Hepatocyte (in vitro differentiated cells): ENCODE data around the gene LMF1. TPM values are rescaled to one million over a fixed set of nuclear protein-coding genes. Genes with fewer than 3 reads are reported as not detected.
A peak's percentile ranks its signal among the peaks of the same experiment; 100 is the strongest.

Experiments used
- DNase-seq: peaks from one replicate; pipeline ENCODE4 v3.0.0-alpha.2; 2016; ENCODE audit warnings: low spot score
- H2AFZ ChIP-seq: fragments of 200-600 bp; sonication (generic); 2 replicates; pipeline ENCODE4 v1.6.0; 2016; ENCODE audit warnings: antibody characterized with exemption, mild to moderate bottlenecking
- H3K27ac ChIP-seq: fragments of 200-600 bp; sonication (generic); 2 replicates; pipeline ENCODE4 v1.5.1; 2016; ENCODE audit warnings: mild to moderate bottlenecking
- H3K27me3 ChIP-seq: fragments of 200-600 bp; sonication (generic); 2 replicates; pipeline ENCODE4 v1.6.1; 2016
- H3K36me3 ChIP-seq: fragments of 200-600 bp; sonication (generic); replicated peaks from 2 replicates; pipeline ENCODE4 v1.5.1; 2016; ENCODE audit warnings: low read depth; ENCODE audit not compliant: insufficient read depth
- H3K4me1 ChIP-seq: fragments of 200-600 bp; sonication (generic); 2 replicates; pipeline ENCODE4 v1.5.1; 2016; ENCODE audit warnings: mild to moderate bottlenecking, moderate library complexity; ENCODE audit not compliant: insufficient read depth
- H3K4me2 ChIP-seq: fragments of 200-600 bp; sonication (generic); 2 replicates; pipeline ENCODE4 v1.6.0; 2016
- H3K4me3 ChIP-seq: fragments of 200-600 bp; sonication (generic); 2 replicates; pipeline ENCODE4 v1.5.1; 2016; ENCODE audit warnings: mild to moderate bottlenecking
- H3K79me2 ChIP-seq: fragments of 200-600 bp; sonication (generic); 2 replicates; pipeline ENCODE4 v1.6.0; 2017; ENCODE audit warnings: mild to moderate bottlenecking
- H3K9me2 ChIP-seq: fragments of 200-600 bp; sonication (generic); replicated peaks from 2 replicates; pipeline ENCODE4 v1.6.0; 2017; ENCODE audit warnings: mild to moderate bottlenecking; ENCODE audit not compliant: insufficient read depth
- H3K9me3 ChIP-seq: fragments of 200-600 bp; sonication (generic); 2 replicates; pipeline ENCODE4 v1.5.1; 2016; ENCODE audit warnings: low read depth, mild to moderate bottlenecking
- H4K20me1 ChIP-seq: fragments of 200-600 bp; sonication (generic); 2 replicates; pipeline ENCODE4 v1.6.0; 2016; ENCODE audit warnings: mild to moderate bottlenecking; ENCODE audit not compliant: insufficient read depth, poor library complexity, severe bottlenecking
- CTCF ChIP-seq: fragments of 200-600 bp; sonication (generic); IDR thresholded peaks from 2 replicates; pipeline ENCODE4 v1.5.1; 2016; ENCODE audit warnings: antibody characterized with exemption, mild to moderate bottlenecking; ENCODE audit not compliant: poor library complexity
- EZH2 ChIP-seq: fragments of 200-600 bp; sonication (generic); IDR thresholded peaks from 2 replicates; pipeline ENCODE4 v1.6.1; 2016; ENCODE audit warnings: antibody characterized with exemption, mild to moderate bottlenecking, borderline replicate concordance
- EZH2phosphoT487 ChIP-seq: fragments of 200-600 bp; sonication (generic); IDR thresholded peaks from one replicate; pipeline ENCODE4 v1.6.1; 2018; ENCODE audit warnings: antibody characterized with exemption, mild to moderate bottlenecking, low read depth, moderate library complexity; ENCODE audit not compliant: unreplicated experiment, severe bottlenecking
- WGBS: methylation state at CpG from one replicate; pipeline ENCODE4 v1.1.6; 2016; ENCODE audit warnings: low lambda C conversion rate; ENCODE audit errors: missing lambda C conversion rate; 5-methylcytosine and 5-hydroxymethylcytosine counted together
- polyA plus RNA-seq: library from polyadenylated mRNA; unstranded; fragments of >200 nt; fragmentation: Nextera tagmentation; extraction: Ambion mirVana; gene quantifications from 2 replicates; pipeline ENCODE4 v1.2.1, GENCODE V29; 2016
- total RNA-seq: library from RNA; depleted of rRNA; stranded (reverse); fragments of >200 nt; gene quantifications from 2 replicates; pipeline ENCODE4 v1.2.3, GENCODE V29; 2014

LMF1 gene
- total and polyA plus RNA-seq, 2 experiments from 2014 or later: 27.2 to 34.3 TPM

GRCh38 chr16:964356-965035 lies 6.3 kb downstream of the LMF1 start:
- Histone ChIP-seq H3K27me3 (no peaks in the 10 kb centered on the region), H3K4me1 (peaks cover 23% of the 10 kb centered on the region), H3K4me2 (peak overlapping the region; percentile 65), H4K20me1 (no peaks in the 10 kb centered on the region), H3K9me3 (no peaks in the 10 kb centered on the region), H3K27ac (peak overlapping the region; percentile 82), H2AFZ (no peak overlapping the region), H3K36me3 (no peaks in the 10 kb centered on the region), H3K4me3 (no peak overlapping the region), H3K9me2 (no peaks in the 10 kb centered on the region), H3K79me2 (peaks cover 38% of the 10 kb centered on the region)
- WGBS: 75% methylated on average over 27 of the region's 27 CpGs
- DNase-seq: no peak
- no peak for TF ChIP-seq EZH2phosphoT487
- TF ChIP-seq EZH2: no peak
- TF ChIP-seq CTCF: no peak

GRCh38 chr16:963913-964312 lies 6.9 kb downstream of the LMF1 start:
- no peaks in the 10 kb centered on the region for H3K9me3 ChIP-seq
- H3K36me3 ChIP-seq: no peaks in the 10 kb centered on the region
- H3K27ac ChIP-seq: peak overlapping the region; percentile 82
- peak overlapping the region; percentile 65 for H3K4me2 ChIP-seq
- H2AFZ ChIP-seq: no peak overlapping the region
- TF ChIP-seq CTCF (no peak), EZH2 (no peak), EZH2phosphoT487 (no peak)
- H3K4me1 ChIP-seq: peaks cover 17% of the 10 kb centered on the region
- H3K27me3 ChIP-seq: no peaks in the 10 kb centered on the region
- 77% methylated on average over 17 of the region's 17 CpGs for WGBS
- DNase-seq: no peak
- H3K79me2 ChIP-seq: peaks cover 32% of the 10 kb centered on the region
- no peaks in the 10 kb centered on the region for H3K9me2 ChIP-seq
- H4K20me1 ChIP-seq: no peaks in the 10 kb centered on the region
- H3K4me3 ChIP-seq: no peak overlapping the region

GRCh38 chr16:962901-963814 lies 7.6 kb downstream of the LMF1 start:
- Histone ChIP-seq H3K4me3 (no peak overlapping the region), H3K4me2 (no peak overlapping the region), H2AFZ (no peak overlapping the region), H4K20me1 (no peaks in the 10 kb centered on the region), H3K4me1 (peaks cover 11% of the 10 kb centered on the region), H3K36me3 (no peaks in the 10 kb centered on the region), H3K27ac (peak overlapping the region; percentile 82), H3K9me2 (no peaks in the 10 kb centered on the region), H3K9me3 (no peaks in the 10 kb centered on the region), H3K79me2 (peaks cover 26% of the 10 kb centered on the region), H3K27me3 (no peaks in the 10 kb centered on the region)
- WGBS: 90% methylated on average over 23 of the region's 23 CpGs
- no peak for TF ChIP-seq EZH2
- TF ChIP-seq EZH2phosphoT487: no peak
- no peak for TF ChIP-seq CTCF
- no peak for DNase-seq
